HG03439 (cell line): ENCODE results near the gene SIL1.

ENCODE experiments used
- ATAC-seq: cut with Tn5 transposase; IDR thresholded peaks from one replicate; pipeline ENCODE4 v1.9.1; 2021; ENCODE audit warnings: mild to moderate bottlenecking, moderate library complexity; ENCODE audit not compliant: unreplicated experiment

SIL1 gene

GRCh38 chr5:138985683-138986082 is 212.5 kb downstream of the SIL1 start:
- ATAC-seq: no peak

- no peak for ATAC-seq
Measured at GRCh38 chr5:138985256-138985655, 212.9 kb downstream of the SIL1 start.

GRCh38 chr5:138983984-138984383 is 214.2 kb downstream of the SIL1 start:
- no peak for ATAC-seq

GRCh38 chr5:138981586-138981985 is 216.6 kb downstream of the SIL1 start:
- no peak for ATAC-seq

- no peak for ATAC-seq
Measured at GRCh38 chr5:138981131-138981530, 217.0 kb downstream of the SIL1 start.

GRCh38 chr5:138980441-138980840 is 217.7 kb downstream of the SIL1 start:
- ATAC-seq: no peak

GRCh38 chr5:138979684-138980280 is 218.4 kb downstream of the SIL1 start:
- ATAC-seq: no peak

GRCh38 chr5:138978581-138978980 is 219.6 kb downstream of the SIL1 start:
- ATAC-seq: no peak

GRCh38 chr5:138978080-138978479 is 220.1 kb downstream of the SIL1 start:
- no peak for ATAC-seq

GRCh38 chr5:138975098-138975847 is 222.9 kb downstream of the SIL1 start:
- ATAC-seq: no peak

- ATAC-seq: no peak
Measured at GRCh38 chr5:138974227-138975063, 223.7 kb downstream of the SIL1 start.

GRCh38 chr5:138972836-138973235 is 225.3 kb downstream of the SIL1 start:
- no peak for ATAC-seq

GRCh38 chr5:138972230-138972629 is 225.9 kb downstream of the SIL1 start:
- no peak for ATAC-seq

GRCh38 chr5:138969323-138970002 is 228.7 kb downstream of the SIL1 start:
- ATAC-seq: no peak

- no peak for ATAC-seq
Measured at GRCh38 chr5:138968601-138969000, 229.6 kb downstream of the SIL1 start.

- ATAC-seq: no peak
Measured at GRCh38 chr5:138967791-138968448, 230.2 kb downstream of the SIL1 start.

GRCh38 chr5:138966236-138966985 is 231.8 kb downstream of the SIL1 start:
- no peak for ATAC-seq

- ATAC-seq: no peak
Measured at GRCh38 chr5:138965626-138966025, 232.5 kb downstream of the SIL1 start.

GRCh38 chr5:138964647-138965201 is 233.4 kb downstream of the SIL1 start:
- ATAC-seq: no peak
